Measurements from ENCODE around the gene TSEN54. TPM values are rescaled to one million over a fixed set of nuclear protein-coding genes. Genes with fewer than 3 reads are reported as not detected.

Gene TSEN54
- total RNA-seq, 6 experiments from 2014 or later, result 8.5 to 13.6 (median 10.2) TPM

GRCh38 chr17:75558666-75559530, 42.6 kb downstream of the TSEN54 start:
- ATAC-seq, result peak in 3 of 4 donors; percentile 0 to 19 (median 1)
- peak in 1 of 3 donors; percentile 65 for DNase-seq
- peak overlapping the region in 2 of 3 donors; percentile 82 to 90 for H3K27ac ChIP-seq
- H3K9me3 ChIP-seq, result no peaks in the 10 kb centered on the region
- peaks cover 0 to 64% (median 30%) of the 10 kb centered on the region in 4 donors for H3K4me1 ChIP-seq
- H3K27me3 ChIP-seq, result no peaks in the 10 kb centered on the region
- H3K4me3 ChIP-seq, result peak overlapping the region in 2 of 3 donors; percentile 32 to 38
- 39% methylated on average over 13 of the region's 38 CpGs for WGBS (ENCODE audit: insufficient coverage, low coverage, low lambda C conversion rate, missing lambda C conversion rate)
- intact Hi-C loops (cut with DNase I), result no loop called here
- peaks cover 0 to 11% (median 4%) of the 10 kb centered on the region in 4 donors for H3K36me3 ChIP-seq
- TF ChIP-seq POLR2A (IDR thresholded peaks at IDR 0.05) (no peak), CTCF (IDR thresholded peaks at IDR 0.05) (no peak)

GRCh38 chr17:75559958-75560533, 43.7 kb downstream of the TSEN54 start:
- intact Hi-C loops (cut with DNase I), result no loop called here
- WGBS (ENCODE audit: insufficient coverage, low coverage, low lambda C conversion rate, missing lambda C conversion rate), result 82% methylated on average over 6 of the region's 9 CpGs
- H3K27me3 ChIP-seq, result no peaks in the 10 kb centered on the region
- ATAC-seq, result no peak
- peaks cover 0 to 22% (median 9%) of the 10 kb centered on the region in 4 donors for H3K36me3 ChIP-seq
- peak in 2 of 3 donors; percentile 63 to 81 for DNase-seq
- H3K4me3 ChIP-seq, result no peak overlapping the region
- H3K9me3 ChIP-seq, result no peaks in the 10 kb centered on the region
- peaks cover 0 to 64% (median 30%) of the 10 kb centered on the region in 4 donors for H3K4me1 ChIP-seq
- TF ChIP-seq POLR2A (IDR thresholded peaks at IDR 0.05) (no peak), CTCF (IDR thresholded peaks at IDR 0.05) (no peak)
- peak overlapping the region in 1 of 3 donors; percentile 90 for H3K27ac ChIP-seq

- ATAC-seq (peak; percentile 24 to 53 (median 34)), DNase-seq (peak; percentile 81 to 95 (median 90))
- Histone ChIP-seq H3K36me3 (peaks cover 0 to 29% (median 15%) of the 10 kb centered on the region in 4 donors), H3K27me3 (no peaks in the 10 kb centered on the region), H3K4me3 (no peak overlapping the region), H3K9me3 (no peaks in the 10 kb centered on the region), H3K27ac (peak overlapping the region in 1 of 3 donors; percentile 59), H3K4me1 (peaks cover 0 to 47% (median 23%) of the 10 kb centered on the region in 4 donors)
- TF ChIP-seq POLR2A (IDR thresholded peaks at IDR 0.05) (no peak), CTCF (IDR thresholded peaks at IDR 0.05) (no peak)
- intact Hi-C loops (cut with DNase I), result no loop called here
- 35% methylated on average over 5 of the region's 5 CpGs for WGBS (ENCODE audit: insufficient coverage, low coverage, low lambda C conversion rate, missing lambda C conversion rate)
Measured at GRCh38 chr17:75561927-75562603, 45.7 kb downstream of the TSEN54 start.

GRCh38 chr17:75563063-75563758, 46.9 kb downstream of the TSEN54 start:
- Histone ChIP-seq H3K27me3 (no peaks in the 10 kb centered on the region), H3K4me3 (no peak overlapping the region), H3K36me3 (peaks cover 0 to 33% (median 15%) of the 10 kb centered on the region in 4 donors), H3K9me3 (no peaks in the 10 kb centered on the region), H3K27ac (no peak overlapping the region), H3K4me1 (peaks cover 0 to 40% (median 17%) of the 10 kb centered on the region in 4 donors)
- DNase-seq (no peak), ATAC-seq (no peak)
- intact Hi-C loops (cut with DNase I), result no loop called here
- 100% methylated on average over 5 of the region's 28 CpGs for WGBS (ENCODE audit: insufficient coverage, low coverage, low lambda C conversion rate, missing lambda C conversion rate)
- TF ChIP-seq CTCF (IDR thresholded peaks at IDR 0.05), result no peak
